ENCODE measurements around the gene FAM163B.

GRCh38 chr9:133528001-133528875 is 81.0 kb downstream of the FAM163B start:
- no peak for TF ChIP-seq POLR2A (IDR thresholded peaks at IDR 0.05; ENCODE audit: control extremely low read depth in 1 of 2, low read depth in 2 of 2, low read length in 2 of 2)
- no peak for TF ChIP-seq CTCF (IDR thresholded peaks at IDR 0.05; ENCODE audit: control extremely low read depth in 1 of 3, insufficient read depth in 1 of 3, low read depth in 1 of 3, low read length in 3 of 3)
- TF ChIP-seq TEAD4 (IDR thresholded peaks at IDR 0.05; ENCODE audit: low read depth, low read length), result peak; percentile 97
- TF ChIP-seq KDM5A (IDR thresholded peaks at IDR 0.05; ENCODE audit: low read length), result no peak

Data from H1 (cell line).